ENCODE results near the gene NEK3.

The NEK3 gene

DNA sequence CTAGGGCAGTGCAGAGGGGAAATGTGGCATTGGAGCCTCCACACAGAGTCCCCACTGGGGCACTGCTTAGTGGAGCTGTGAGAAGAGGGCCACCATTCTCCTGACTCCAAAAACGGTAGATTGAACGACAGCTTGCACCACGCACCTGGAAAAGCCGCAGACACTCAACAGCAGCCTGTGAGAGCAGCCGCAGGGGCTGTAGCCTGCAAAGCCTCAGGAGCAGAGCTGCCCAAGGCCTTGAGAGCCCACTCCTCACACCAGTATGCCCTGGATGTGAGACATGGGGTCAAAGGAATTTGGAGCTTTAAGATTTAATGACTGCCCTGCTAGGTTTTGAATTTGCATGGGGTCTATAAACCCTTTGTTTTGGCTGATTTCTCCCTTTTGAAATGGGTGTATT is 62.2 kb downstream of the NEK3 start:
- H4K20me1 ChIP-seq (ENCODE audit: insufficient read depth) = no peaks in the 10 kb centered on the region
- TF ChIP-seq, protein P1, sequence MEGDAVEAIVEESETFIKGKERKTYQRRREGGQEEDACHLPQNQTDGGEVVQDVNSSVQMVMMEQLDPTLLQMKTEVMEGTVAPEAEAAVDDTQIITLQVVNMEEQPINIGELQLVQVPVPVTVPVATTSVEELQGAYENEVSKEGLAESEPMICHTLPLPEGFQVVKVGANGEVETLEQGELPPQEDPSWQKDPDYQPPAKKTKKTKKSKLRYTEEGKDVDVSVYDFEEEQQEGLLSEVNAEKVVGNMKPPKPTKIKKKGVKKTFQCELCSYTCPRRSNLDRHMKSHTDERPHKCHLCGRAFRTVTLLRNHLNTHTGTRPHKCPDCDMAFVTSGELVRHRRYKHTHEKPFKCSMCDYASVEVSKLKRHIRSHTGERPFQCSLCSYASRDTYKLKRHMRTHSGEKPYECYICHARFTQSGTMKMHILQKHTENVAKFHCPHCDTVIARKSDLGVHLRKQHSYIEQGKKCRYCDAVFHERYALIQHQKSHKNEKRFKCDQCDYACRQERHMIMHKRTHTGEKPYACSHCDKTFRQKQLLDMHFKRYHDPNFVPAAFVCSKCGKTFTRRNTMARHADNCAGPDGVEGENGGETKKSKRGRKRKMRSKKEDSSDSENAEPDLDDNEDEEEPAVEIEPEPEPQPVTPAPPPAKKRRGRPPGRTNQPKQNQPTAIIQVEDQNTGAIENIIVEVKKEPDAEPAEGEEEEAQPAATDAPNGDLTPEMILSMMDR (conservative IDR thresholded peaks at IDR 0.05; ENCODE audit: low read depth, low read length) = no peak
- no peaks in the 10 kb centered on the region for H3K27me3 ChIP-seq (ENCODE audit: insufficient read depth, low read depth)
- no peak overlapping the region for H3K9ac ChIP-seq
- H3K4me3 ChIP-seq (IDR thresholded peaks at IDR 0.05; ENCODE audit: insufficient read depth, low read depth, low read length) = no peak overlapping the region
- H2AFZ ChIP-seq (ENCODE audit: low read depth) = no peak overlapping the region
- no peak overlapping the region for H3K27ac ChIP-seq
- H3K36me3 ChIP-seq (ENCODE audit: insufficient read depth) = no peaks in the 10 kb centered on the region
- H3K4me2 ChIP-seq = no peak overlapping the region
- no peaks in the 10 kb centered on the region for H3K79me2 ChIP-seq (ENCODE audit: insufficient read depth, low read depth)
- H3K4me1 ChIP-seq (ENCODE audit: low read depth, poor library complexity, severe bottlenecking) = no peaks in the 10 kb centered on the region

DNA sequence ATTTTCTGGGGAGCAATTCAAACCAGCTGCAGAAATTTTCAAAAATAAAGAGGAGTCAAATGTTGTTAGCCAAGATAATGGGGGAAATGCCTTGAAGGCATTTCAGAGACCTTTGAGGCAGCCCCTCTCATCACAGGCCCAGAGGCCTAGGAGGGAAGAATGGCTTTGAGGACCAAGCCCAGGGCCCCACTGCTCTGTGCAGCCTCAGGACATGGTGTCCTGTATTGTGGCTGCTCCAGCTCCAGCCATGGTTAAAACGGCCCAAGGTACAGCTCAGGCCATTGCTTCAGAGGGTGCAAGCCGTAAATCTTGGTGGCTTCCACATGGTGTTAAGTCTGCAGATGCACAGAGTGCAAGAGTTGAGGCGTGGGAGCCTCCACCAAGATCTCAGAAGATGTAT is 62.6 kb downstream of the NEK3 start:
- no peak overlapping the region for H3K4me2 ChIP-seq
- no peak overlapping the region for H3K4me3 ChIP-seq (IDR thresholded peaks at IDR 0.05; ENCODE audit: insufficient read depth, low read depth, low read length)
- no peak overlapping the region for H3K9ac ChIP-seq
- H3K79me2 ChIP-seq (ENCODE audit: insufficient read depth, low read depth) = no peaks in the 10 kb centered on the region
- TF ChIP-seq, protein P1 (conservative IDR thresholded peaks at IDR 0.05; ENCODE audit: low read depth, low read length) = no peak
- H4K20me1 ChIP-seq (ENCODE audit: insufficient read depth) = no peaks in the 10 kb centered on the region
- H3K36me3 ChIP-seq (ENCODE audit: insufficient read depth) = no peaks in the 10 kb centered on the region
- no peaks in the 10 kb centered on the region for H3K27me3 ChIP-seq (ENCODE audit: insufficient read depth, low read depth)
- no peak overlapping the region for H3K27ac ChIP-seq
- no peak overlapping the region for H2AFZ ChIP-seq (ENCODE audit: low read depth)
- no peaks in the 10 kb centered on the region for H3K4me1 ChIP-seq (ENCODE audit: low read depth, poor library complexity, severe bottlenecking)

DNA sequence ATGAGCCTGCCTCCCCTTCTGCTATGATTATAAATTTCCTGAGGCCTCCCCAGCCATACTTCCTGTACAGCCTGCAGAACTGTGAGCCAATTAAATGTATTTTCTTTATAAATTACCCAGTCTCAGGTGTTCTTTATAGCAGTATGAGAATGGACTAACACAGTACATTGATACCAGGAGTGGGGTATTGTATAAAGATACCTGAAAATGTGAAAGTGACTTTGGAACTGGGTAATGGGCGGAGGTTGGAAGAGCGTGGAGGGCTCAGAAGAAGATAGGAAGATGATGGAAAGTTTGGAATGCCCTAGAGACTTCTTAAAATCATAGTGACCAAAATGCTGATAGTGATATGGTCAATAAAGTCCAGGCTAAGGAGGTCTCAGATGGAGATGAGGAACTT is 63.3 kb downstream of the NEK3 start:
- Histone ChIP-seq H3K4me3 (IDR thresholded peaks at IDR 0.05; ENCODE audit: insufficient read depth, low read depth, low read length) (no peak overlapping the region), H3K4me1 (ENCODE audit: low read depth, poor library complexity, severe bottlenecking) (no peaks in the 10 kb centered on the region), H3K4me2 (no peak overlapping the region), H4K20me1 (ENCODE audit: insufficient read depth) (no peaks in the 10 kb centered on the region), H3K79me2 (ENCODE audit: insufficient read depth, low read depth) (no peaks in the 10 kb centered on the region), H3K27ac (no peak overlapping the region), H3K9ac (no peak overlapping the region), H3K27me3 (ENCODE audit: insufficient read depth, low read depth) (no peaks in the 10 kb centered on the region), H3K36me3 (ENCODE audit: insufficient read depth) (no peaks in the 10 kb centered on the region), H2AFZ (ENCODE audit: low read depth) (no peak overlapping the region)
- TF ChIP-seq, protein P1 (conservative IDR thresholded peaks at IDR 0.05; ENCODE audit: low read depth, low read length) = no peak

DNA sequence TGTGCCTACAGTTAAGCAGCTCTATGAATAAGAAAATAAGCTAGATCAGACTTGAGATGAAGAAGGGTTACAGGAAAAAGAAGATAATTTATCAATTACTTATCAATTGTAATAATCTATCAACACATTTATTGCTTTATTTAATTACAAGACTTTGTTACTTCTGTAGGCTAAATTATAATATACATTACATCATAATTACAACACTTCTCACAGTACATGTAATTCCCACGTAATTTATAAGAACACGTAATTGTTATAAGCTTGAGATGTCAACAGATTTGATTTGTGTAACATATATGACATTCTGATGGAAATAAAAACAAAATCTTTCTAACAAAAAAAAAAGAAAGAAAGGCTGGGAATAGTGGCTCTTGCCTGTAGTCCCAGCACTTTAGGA is 67.3 kb downstream of the NEK3 start:
- H4K20me1 ChIP-seq (ENCODE audit: insufficient read depth) = no peaks in the 10 kb centered on the region
- TF ChIP-seq, protein P1 (conservative IDR thresholded peaks at IDR 0.05; ENCODE audit: low read depth, low read length) = no peak

More for the DNA sequence above, 67.3 kb downstream of the NEK3 start:
- Histone ChIP-seq H3K27ac (no peak overlapping the region), H3K79me2 (ENCODE audit: insufficient read depth, low read depth) (no peaks in the 10 kb centered on the region), H3K4me2 (no peak overlapping the region), H3K27me3 (ENCODE audit: insufficient read depth, low read depth) (no peaks in the 10 kb centered on the region), H3K9ac (no peak overlapping the region), H3K36me3 (ENCODE audit: insufficient read depth) (no peaks in the 10 kb centered on the region), H2AFZ (ENCODE audit: low read depth) (no peak overlapping the region), H3K4me1 (ENCODE audit: low read depth, poor library complexity, severe bottlenecking) (no peaks in the 10 kb centered on the region), H3K4me3 (IDR thresholded peaks at IDR 0.05; ENCODE audit: insufficient read depth, low read depth, low read length) (no peak overlapping the region)
